CD4-positive, alpha-beta T cell treated with Interleukin-2 at 100 ng/mL for 4 hours (primary cell): Measurements from ENCODE around the gene VWA2.

Experiments
- DNase-seq: peaks from one replicate; pipeline ENCODE4 v3.0.0-alpha.2; 2020; ENCODE audit warnings: low spot score

VWA2 gene

DNA sequence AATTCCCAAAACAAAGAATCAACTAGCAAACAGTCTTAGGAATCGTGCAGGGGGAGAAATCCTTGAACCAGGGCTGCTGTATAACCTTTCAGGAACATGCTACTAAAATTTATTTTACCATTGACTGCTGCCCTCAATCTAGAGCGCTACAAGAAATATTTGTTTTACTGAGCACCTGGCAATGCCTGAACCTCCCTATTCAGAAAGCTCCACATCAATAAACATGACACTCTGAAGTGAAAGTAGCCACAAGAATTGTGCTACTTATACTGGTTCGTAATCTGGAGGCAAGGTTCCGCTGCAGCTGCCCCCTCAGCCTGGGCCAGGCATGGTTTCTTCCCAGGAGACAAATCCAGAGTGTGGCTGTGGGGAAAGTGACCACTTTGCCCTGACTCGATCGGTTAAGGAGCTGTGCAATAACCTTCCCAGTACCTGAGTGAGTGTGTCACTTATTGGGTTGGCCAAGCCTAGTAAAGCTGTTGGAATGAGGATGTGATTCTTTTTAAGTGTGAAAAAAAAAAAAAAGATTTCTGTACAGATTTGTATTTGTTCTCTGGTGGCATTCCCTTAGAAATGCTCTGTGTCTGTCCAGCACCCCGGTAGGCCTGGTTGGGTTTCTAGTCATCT is 7.7 kb downstream of the VWA2 start:
- no peak for DNase-seq

DNA sequence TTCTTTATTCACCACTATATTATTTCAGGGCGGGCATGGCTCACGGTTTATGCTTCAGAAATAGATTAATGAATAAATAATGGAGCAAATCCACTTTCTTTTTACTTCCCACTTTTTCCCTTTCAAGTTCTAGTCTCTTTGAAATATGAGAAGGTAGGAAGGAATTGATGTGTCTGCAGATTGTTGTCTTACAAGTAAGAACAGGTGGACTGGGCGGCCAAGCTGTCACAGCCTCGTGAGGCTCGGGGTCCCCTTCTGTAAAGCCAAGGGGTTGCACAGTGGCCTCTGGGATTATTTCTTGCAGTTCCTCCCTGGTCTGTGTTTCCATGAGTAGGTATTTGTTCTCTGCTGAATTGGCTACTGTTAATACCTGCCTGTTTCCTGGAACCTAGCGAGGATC is 11.2 kb downstream of the VWA2 start:
- no peak for DNase-seq

DNA sequence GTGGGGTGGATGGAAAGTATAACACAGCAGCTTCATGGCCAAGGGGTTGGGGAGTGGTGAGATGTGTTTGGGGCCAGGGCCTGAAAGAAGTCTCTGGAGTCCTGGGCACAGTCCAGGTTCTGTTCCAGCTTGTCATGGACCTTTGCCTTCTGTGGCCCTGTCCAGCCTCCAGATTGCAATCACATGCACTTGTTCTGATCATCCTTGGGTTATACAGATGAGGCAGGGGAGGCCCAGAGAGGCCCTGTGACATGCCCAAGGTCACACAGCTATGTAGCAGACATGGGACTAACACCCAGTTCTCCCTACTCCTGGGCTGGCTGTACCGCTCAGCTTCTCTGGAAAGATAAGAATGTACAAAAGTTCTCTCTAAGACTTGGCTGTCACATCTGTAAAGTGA is 11.7 kb downstream of the VWA2 start:
- DNase-seq = no peak

DNA sequence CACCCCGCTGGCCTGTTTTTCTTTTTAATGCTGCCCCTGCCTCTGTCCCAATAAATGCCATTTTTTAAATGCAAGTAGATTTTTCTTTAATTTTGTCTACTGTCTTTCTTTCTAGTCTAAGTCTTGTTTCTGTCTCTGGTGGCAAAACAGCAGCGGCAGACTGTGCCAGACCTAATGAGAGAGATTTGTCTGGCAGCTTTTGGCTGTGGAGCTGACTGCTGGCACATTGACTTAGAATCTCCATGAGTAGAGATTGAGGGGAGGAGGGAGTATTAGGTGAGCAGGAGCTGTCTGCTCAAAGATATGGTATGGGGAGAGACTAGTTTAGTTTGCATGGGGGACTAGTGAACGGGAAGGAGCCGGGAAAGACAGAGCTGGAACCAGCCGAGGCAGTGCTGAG is 13.0 kb downstream of the VWA2 start:
- DNase-seq = no peak

DNA sequence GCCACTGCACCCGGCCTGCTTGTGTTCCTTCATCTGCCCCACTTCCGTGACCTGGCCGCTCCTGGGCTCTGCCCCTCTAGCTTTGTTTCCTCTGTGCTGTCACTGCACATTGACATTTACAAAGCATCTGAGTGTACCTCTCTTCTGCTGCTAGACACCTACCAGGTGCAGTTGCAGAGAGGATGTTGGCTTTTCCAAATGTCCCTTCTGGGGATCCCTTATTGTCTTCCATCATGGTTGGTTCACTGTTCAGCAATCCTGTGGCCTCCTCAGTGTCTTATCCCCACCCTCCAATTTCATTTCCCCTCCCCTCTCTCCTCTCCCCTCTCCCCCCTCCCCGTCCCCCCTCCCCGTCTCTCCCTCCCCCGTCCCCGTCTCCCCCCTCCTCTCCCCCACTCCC is 13.8 kb downstream of the VWA2 start:
- no peak for DNase-seq

DNA sequence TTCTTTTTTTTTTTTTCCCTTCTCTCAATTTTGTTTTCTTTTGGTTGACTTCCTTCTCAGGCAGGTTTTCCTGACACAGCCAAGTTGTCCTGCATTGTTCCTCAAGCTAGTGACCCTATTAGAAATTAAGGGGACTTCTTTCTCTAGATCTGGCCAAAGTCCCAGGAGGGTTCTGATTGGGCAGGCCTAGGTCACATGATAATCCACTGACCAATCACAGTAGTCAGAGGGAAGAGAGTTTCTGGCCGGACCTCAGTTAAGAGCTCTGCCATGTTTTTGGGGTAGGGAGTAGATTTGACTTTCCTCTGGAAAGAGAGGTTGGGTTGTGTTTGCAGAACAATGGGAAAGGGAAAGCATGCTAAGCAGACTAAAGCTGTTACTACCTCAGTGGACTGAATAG is 16.2 kb downstream of the VWA2 start:
- no peak for DNase-seq

DNA sequence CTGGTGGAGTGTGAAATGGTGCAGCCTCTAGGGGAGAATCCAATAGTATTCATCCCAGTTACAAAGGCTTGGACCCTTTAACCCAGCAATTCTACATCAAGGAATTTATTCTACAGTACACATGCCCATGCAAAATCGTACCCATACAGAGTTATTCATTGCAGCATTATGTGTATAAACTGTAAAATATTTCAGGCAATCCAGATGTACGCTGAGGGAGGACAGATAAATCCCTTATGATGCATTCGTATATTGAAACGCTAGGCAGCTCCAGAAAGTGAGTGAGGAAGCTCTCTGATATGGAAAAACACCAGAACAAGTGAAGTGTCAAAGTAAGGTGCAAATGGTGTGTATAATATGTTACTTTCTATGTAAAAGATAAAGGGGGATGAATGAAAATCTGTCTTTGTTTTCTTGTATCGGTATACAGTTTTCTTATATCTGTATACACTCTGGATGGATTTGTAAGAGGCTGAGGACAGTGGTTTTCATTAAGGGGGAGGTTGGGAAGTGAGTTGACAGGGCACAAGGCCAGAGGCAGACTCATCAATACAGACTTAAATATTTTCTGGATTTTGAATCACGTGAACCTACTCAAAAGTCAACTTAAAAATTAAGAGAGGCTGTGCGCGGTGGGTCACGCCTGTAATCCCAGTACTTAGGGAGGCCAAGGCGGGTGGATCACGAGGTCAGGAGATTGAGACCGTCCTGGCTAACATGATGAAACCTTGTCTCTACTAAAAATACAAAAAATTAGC is 17.1 kb downstream of the VWA2 start:
- no peak for DNase-seq

DNA sequence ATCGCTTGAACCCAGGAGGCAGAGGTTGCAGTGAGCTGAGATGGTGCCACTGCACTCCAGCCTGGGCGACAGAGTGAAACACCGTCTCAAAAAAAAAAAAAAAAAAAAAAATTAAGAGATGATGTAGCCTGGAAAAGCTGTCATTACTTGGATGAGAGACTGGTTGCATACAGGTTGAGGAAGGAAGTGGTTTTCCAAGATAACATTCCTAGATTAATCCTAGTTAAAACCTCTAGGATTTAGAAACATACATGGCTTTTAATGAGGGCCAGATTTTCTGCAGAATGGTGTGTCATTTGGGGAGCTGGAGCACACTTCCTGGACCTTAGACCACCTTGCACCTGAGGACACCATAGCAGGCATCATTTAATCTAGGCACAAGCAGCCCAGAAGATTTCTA is 17.8 kb downstream of the VWA2 start:
- no peak for DNase-seq

DNA sequence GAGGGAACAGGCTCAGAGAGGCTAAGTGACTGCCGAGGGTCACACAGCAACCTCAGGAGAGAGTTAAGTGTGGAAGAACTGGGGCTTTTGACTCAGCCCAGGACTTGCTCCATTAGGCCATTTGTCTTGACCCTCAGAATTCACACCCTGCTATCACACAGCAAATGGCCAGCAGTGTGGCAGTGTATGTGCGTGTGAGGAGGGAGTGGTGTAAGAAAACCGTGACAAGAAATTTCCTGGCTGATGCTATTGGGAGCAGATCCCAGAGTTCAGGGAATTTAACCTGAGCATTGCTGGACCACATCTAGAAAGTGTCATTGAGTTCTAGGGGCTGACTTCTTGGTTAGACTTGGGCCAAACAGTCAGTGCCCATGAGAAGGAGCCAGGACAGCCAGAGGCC is 18.4 kb downstream of the VWA2 start:
- no peak for DNase-seq

DNA sequence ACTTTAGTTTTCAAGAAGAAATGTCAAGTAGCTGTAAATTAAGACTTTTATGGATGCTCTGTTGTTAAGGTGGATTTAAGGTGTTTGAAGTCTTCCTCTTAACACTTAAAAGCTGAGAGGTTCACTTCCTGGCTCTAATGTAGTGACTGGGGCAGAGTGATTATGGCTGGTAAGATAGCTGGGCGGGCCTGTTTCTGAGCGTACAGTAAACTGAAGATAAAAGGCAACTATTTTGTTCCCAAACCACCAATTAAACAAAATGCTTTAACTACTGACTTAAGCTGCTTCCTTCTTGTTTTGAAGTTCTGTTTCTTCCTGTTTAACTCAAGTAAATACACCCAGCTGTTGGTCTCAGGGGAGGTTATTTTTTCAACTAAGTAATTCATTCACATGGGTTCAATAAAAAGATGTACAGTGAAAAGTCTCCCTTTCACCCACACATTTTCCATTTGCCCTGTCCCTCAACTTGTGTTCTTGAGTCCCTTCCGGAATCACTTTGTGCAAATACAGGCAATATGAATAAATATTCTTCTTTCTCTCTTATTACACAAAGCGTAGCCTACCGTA is 19.3 kb downstream of the VWA2 start:
- no peak for DNase-seq

DNA sequence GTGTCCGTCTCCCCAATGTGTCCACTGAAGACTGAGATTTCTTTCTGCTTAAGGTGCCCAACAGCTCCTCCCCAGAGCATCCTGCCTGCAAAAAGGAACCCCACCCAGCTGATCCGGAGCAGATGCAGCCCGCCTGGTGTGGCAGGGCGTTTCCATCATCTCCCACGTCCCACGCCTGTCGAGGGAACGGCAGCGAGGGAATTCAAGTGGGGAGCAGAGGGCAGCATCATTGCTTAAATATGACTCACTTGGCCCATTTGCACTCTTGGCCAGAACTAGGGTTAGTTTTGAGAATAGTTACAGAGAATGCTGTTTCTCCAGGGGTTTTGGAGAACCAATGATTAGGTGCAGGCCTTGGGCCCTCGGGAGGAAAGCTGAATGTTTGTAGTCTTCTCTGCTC is 20.8 kb downstream of the VWA2 start:
- DNase-seq = no peak

DNA sequence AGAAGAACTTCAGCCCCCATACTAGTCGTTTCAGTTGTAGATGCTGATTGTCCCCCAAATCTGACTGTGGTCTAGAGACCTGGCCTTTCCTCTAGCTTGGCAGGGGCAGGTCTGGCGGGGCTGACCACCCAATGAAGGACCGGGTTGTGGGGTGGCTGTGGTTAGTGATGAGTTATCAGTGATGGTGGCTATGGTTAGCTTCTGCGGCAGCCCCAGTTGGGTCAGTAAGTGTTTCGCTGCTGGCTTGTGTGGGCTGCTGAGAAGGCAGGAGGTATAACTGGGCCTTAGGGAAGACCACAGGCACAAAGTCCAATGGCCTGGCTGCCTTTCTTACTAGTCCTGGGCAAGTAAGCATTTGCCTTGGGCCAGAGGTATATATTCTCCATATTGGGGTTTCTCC is 21.3 kb downstream of the VWA2 start:
- DNase-seq = no peak

DNA sequence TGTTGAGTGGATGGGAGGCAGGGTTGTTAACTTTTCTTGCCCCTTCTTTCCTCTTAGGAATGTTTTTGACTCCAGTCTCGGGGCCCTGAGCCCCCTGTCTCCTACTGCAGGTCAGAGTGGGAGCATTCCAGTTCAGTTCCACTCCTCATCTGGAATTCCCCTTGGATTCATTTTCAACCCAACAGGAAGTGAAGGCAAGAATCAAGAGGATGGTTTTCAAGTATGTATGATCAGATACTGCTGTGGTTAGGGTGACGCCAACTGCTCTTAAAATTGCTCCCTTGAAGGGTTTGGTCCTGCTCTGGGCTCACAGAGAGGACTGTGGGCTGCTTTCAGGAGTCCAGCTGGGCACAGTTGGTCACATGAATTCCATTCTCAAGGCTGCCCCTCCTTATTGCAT is 22.0 kb downstream of the VWA2 start:
- no peak for DNase-seq

DNA sequence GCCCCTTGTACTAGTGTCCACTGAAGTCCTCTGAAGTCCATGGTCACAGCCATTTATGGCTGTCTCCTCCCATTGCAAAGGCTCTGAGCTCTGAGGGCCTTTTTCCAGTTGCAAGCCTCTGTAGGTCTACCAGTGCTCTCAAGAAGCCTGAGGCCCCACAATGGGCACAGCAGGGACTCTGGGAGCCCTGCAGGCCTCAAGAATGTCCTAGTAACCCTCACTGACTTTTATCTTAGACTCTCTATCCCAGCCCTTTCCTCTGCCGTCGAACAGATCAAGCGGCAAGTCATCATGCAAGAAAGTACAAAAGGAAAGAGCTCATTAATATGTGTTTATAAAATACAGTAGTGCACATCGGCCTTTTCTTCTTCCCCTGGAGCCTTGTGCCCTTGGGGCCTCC is 23.4 kb downstream of the VWA2 start:
- DNase-seq = no peak

DNA sequence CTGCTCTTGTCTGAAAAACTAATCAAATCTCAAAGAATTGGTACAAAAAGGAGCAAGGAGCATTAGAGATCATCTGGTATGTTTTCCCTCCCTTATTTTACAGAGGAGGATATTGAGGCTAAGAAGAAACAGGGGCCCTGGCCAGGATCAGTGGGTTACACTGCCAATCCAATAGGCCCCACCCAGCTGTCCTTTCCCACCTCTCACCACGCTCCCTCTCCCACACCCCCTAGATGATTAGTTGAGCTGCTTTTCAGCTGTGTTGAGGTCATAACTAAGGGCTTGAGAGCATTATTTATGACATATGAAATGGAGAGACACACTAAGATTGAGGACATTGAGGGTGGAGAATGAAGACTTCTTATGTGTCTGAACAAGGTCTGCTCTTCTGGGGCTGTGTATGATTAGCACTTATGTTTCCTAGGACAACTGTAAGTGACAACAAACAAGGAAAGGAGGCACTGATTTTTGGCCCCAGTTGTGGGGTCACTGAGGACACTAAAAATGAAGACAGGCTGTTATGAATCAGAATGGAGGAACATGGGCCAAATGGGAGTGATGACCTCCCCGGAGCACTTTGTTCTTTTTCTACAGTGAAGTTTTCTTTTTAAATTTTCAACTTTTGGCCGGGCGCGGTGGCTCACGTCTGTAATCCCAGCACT is 26.5 kb downstream of the VWA2 start:
- no peak for DNase-seq

DNA sequence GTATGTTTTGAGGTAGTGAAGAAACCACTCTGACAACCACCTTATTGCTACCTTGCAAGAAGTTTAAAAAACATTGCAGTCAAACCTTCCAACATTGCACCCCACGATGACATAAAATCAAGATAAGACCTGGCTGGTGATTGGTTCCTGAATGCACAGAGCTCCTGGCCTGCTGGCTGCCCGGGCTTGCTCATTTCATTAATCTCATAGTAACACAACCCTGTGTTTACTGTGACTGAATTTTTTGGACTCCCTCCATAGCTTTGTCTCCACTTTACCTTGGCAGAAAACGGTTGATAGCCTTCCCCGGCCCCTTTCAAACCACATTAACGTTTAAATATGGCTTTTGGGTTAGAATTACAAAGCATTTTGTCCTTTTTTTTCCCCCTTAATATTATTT is 27.5 kb downstream of the VWA2 start:
- DNase-seq = no peak

DNA sequence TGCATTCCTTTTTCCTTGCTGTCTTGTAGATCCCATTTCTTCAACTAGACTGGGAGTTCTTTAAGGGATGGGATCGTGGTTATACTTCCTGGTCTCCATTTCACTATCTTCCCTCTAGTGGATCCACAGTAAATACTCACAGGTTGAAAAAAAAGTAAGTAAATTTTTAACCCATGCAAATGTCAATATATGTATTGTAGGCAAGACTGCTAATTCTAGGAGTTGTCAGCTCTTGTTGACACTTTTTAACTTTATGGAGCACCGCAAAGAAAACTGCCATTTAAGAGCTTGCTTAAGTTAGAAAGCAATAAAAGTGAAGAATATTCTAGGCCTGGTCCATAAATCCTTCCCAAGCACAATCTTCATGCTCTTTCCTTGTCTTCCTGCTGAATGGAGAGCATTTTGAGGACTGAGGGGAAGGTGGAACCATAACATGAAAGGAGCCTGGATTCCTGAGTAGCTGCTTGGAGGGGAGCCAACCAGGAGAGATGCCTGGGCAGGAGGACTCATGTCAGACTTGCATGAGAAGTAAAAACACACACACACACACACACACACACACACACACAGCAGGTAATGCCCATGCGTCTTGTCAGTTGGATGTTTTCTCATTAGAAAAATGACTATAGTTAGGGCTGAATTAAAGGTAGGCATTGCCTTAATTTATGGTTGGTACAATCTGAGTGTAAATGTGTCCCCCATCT is 32.2 kb downstream of the VWA2 start:
- DNase-seq = no peak

DNA sequence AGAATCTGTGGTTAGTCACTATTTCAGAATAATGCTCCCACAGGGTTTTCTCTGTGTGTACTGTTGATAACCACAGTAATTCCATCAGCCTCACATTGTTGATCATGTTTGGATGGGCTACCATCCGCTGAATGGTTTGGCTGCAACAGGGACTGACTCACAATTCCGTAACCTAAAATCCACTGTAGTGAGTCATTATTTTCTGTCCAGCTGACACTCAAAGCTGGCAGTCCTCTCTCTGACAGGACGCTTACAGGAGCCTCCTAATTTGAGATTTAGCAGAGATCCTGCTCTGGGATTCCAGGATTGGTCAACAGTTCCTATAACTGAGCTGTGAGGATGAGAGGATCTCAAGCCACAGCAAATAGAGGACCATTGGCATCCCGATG is 32.7 kb downstream of the VWA2 start:
- DNase-seq = no peak

DNA sequence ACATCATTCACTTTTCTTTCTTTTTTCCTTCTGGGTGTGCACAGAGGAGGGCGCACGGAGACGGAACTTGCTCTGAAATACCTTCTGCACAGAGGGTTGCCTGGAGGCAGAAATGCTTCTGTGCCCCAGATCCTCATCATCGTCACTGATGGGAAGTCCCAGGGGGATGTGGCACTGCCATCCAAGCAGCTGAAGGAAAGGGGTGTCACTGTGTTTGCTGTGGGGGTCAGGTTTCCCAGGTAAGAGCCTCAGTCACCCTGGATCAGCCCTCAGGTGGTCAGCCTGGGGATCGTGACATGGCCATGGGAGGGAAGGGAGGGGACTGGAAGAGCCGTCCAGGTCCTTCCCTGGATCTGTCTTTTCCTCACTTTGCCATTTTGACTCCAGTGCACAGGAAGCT is 33.6 kb downstream of the VWA2 start:
- DNase-seq = no peak

DNA sequence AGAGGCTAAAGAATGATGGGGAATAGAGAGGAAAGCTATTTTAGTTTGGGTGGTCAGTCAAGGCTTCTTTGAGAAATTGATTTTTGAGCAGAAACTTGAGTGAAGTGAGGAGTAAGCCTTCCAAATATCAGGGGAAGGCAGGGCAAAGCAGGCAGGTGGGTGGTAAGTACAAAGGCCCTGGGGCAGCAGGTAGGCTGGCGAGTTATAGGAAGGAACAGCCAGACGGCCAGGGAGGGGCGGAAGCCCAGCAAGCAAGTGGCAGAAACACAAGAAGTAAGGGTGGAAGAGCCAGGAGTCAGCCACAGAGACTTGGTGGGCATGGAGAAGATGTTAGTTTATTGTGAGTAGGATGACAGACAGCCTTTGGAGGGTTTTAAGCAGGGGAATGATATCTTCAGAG is 34.9 kb downstream of the VWA2 start:
- no peak for DNase-seq

DNA sequence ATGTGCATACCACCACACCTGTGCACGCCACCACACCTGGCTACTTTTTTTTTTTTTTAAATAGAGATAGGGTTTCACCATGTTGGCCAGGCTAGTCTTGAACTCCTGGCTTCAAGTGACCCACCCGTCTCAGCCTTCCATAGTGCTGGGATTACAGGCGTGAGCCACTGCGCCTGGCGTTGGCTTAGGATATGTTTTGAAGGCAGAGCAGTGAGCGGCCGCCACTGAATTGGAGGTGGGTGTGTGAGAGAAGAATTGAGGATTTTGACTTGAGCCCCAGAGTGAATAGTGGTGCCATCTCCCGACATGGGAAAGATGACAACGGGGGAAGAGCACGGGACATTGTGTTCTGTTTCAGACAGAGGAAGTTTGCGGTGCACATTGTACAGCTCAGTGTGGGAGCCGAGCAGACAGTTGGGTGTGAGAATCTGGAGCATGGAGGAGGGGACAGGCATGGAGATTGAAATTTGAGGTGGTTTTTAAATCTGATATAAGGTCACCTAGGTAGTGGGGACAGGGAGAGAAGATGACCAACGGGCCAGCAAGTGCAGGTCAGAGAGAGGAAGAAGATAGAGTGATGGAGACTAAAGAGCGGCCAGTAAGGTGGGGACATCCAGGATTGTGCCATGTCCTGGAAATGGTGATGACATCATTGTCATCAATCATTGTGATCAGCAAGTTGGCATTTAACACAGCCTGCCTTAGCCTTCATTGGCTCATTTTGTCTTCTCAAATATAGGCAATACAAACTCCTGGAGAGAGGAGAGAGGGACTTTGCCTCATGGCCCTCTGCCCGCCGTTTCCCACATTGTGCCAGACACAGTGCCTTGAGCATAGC is 35.8 kb downstream of the VWA2 start:
- no peak for DNase-seq

DNA sequence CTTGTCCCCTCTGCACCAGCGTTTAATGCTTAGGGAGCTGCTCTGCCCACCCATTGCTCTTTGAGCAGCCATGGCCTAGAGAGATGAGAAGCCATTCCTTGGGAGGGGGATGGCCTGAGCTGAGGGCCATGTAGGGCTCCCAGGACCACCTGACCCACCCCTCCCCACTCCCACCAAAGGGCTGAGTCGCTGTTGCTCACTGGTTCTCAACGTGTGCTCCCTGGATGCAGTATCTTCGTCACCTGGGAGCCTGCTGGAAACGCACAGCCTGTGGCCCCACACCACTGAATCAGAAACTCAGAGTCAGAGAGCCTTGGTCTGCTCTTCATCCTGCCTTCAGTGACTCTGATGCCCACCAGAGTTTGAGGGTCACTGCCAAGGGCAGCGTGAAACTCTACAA is 37.0 kb downstream of the VWA2 start:
- no peak for DNase-seq
